GM12872 (cell line): Measurements from ENCODE around the gene NR1D2.

Experiments used
- CTCF ChIP-seq: IDR thresholded peaks from 3 replicates; pipeline ENCODE4 v1.5.1; 2011; ENCODE audit warnings: low read depth, mild to moderate bottlenecking, low read length, moderate library complexity; ENCODE audit not compliant: insufficient read depth

Gene NR1D2

GRCh38 chr3:23926246-23926645 lies 18.8 kb upstream of the NR1D2 start:
- no peak for TF ChIP-seq CTCF

- TF ChIP-seq CTCF: 0 out of 3 replicates have a peak, but pooled peaks have one; percentile 12
Measured at GRCh38 chr3:23926736-23927135, 18.4 kb upstream of the NR1D2 start.

- TF ChIP-seq CTCF: no peak
Measured at GRCh38 chr3:23928524-23928923, 16.6 kb upstream of the NR1D2 start.

GRCh38 chr3:23931597-23931996 lies 13.5 kb upstream of the NR1D2 start:
- TF ChIP-seq CTCF: no peak

GRCh38 chr3:23932571-23932970 lies 12.5 kb upstream of the NR1D2 start:
- TF ChIP-seq CTCF: no peak

DNA sequence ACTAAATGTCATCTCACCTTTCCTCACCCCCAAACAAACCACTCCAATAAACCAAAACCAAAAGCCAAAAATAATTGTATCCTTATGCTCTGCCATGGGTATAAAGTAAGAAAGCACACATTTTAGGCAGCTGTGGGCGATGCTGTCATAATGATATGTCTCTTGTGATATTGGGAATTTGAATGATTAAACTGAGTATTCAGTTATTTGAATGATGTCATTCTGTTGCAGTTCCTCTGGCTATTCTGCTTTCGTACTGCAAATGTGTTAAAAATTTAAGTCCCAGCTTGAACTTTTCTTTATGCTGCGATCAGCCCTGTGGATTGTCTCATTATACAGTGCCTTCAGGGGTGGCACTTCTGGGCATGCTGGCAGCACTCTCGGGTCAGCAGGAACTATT lies 10.8 kb upstream of the NR1D2 start:
- no peak for TF ChIP-seq CTCF

DNA sequence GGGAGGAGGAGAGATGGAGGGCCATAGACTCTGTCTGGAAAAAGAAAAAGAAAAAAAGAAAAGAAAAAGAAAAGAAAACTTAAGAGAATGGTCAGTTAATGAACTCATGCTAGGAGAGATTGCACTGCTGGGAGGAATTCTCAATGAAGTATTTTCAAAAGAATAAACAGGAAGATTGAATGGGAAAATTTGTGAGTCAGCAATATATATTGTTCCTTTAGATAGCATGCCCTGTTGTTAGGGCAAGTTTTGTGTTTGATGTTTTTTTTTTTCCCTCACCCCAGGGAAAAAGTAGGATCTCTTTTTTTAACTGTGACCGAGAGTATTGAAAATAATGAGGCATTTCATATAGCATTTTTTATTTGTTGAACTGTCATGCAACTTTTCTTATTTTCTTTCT lies 7.8 kb upstream of the NR1D2 start:
- no peak for TF ChIP-seq CTCF

DNA sequence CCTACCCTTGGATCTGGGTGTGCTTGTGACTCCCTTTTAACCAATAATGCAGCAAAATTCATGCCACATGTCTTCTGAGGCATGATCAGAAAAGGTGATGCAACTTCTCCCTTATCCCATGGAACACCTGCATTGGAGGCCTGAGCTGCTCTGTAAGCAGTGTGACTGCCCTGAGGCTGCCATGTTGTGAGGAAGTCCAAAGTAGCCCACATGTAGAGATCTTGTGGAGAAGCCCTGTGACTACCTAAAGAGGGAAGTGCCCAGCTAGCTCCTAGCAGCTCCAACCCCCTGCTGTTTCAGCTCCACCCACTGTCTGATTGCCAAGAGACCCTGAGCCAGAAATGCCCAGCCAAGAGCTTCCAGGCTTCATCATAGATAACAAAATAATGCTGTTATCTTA lies 6.4 kb upstream of the NR1D2 start:
- TF ChIP-seq CTCF: no peak
